D721Med (cell line): ENCODE data around the gene TMEM179.
A peak's percentile ranks its signal among the peaks of the same experiment; 100 is the strongest.

Experiments
- DNase-seq: peaks from one replicate; pipeline ENCODE4 v3.0.0; 2011; ENCODE audit warnings: low spot score; ENCODE audit not compliant: insufficient read length
- FAIRE-seq: peaks from 2 replicates; lab custom pipeline; 2011; peaks lifted over from hg19 to GRCh38; lab: Jason Lieb, UNC
- CTCF ChIP-seq: IDR thresholded peaks from 2 replicates; pipeline ENCODE4 v1.5.1; 2012; ENCODE audit warnings: mild to moderate bottlenecking, control low read depth; ENCODE audit not compliant: insufficient read depth; ENCODE audit errors: missing control alignments

Gene TMEM179

GRCh38 chr14:104553166-104554087 lies 51.1 kb downstream of the TMEM179 start:
- no peak for FAIRE-seq
- TF ChIP-seq CTCF, result no peak
- no peak for DNase-seq

- no peak for FAIRE-seq
Measured at GRCh38 chr14:104552738-104553125, 51.8 kb downstream of the TMEM179 start.

GRCh38 chr14:104551851-104552737 lies 52.5 kb downstream of the TMEM179 start:
- no peak for TF ChIP-seq CTCF
- DNase-seq (no peak), FAIRE-seq (no peak)

More at GRCh38 chr14:104552738-104553125, 51.8 kb downstream of the TMEM179 start:
- DNase-seq, result no peak
- no peak for TF ChIP-seq CTCF

GRCh38 chr14:104550861-104551728 lies 53.5 kb downstream of the TMEM179 start:
- peak; percentile 15 for TF ChIP-seq CTCF
- DNase-seq (no peak), FAIRE-seq (no peak)

- DNase-seq (no peak), FAIRE-seq (no peak)
- TF ChIP-seq CTCF, result no peak
Measured at GRCh38 chr14:104550340-104550860, 54.2 kb downstream of the TMEM179 start.
